K562 (cell line): ENCODE measurements around the gene MAPKAPK3. TPM values are rescaled to one million over a fixed set of nuclear protein-coding genes. Genes with fewer than 3 reads are reported as not detected.

Experiments used
- ARID2 ChIP-seq: fragments of 450-650 bp; IDR thresholded peaks from 2 replicates; pipeline ENCODE4 v1.6.1; 2017; ENCODE audit warnings: antibody characterized with exemption, mild to moderate bottlenecking
- HNRNPUL1 ChIP-seq: fragments of 200-400 bp; formaldehyde crosslinking; IDR thresholded peaks from 2 replicates; pipeline ENCODE4 v1.6.1; 2017; ENCODE audit warnings: low read length
- IFI16 ChIP-seq: fragments of 250-450 bp; sonication (Bioruptor Pico); IDR thresholded peaks from 2 replicates; pipeline ENCODE4 v2.1.2; 2022; ENCODE audit warnings: mild to moderate bottlenecking, inconsistent platforms
- L3MBTL2 ChIP-seq: fragments of 450-650 bp; IDR thresholded peaks from 2 replicates; pipeline ENCODE4 v1.6.1; 2016; ENCODE audit warnings: mild to moderate bottlenecking, moderate library complexity
- MAFG ChIP-seq: fragments of 450-650 bp; conservative IDR thresholded peaks from 2 replicates; pipeline ENCODE4 v1.6.1; 2016; ENCODE audit warnings: missing genetic modification characterization, missing compliant biosample characterization
- PYGO2 ChIP-seq: fragments of 450-650 bp; IDR thresholded peaks from 2 replicates; pipeline ENCODE4 v1.6.1; 2016; ENCODE audit warnings: mild to moderate bottlenecking, missing genetic modification characterization, moderate library complexity, missing compliant biosample characterization
- RBM34 ChIP-seq: fragments of 200-400 bp; formaldehyde crosslinking; IDR thresholded peaks from 2 replicates; pipeline ENCODE4 v1.6.1; 2018; ENCODE audit warnings: low read length, borderline replicate concordance; ENCODE audit not compliant: insufficient read depth
- RUNX1 ChIP-seq: sonication (generic); IDR thresholded peaks from 2 replicates; pipeline ENCODE4 v1.6.1; 2016; ENCODE audit warnings: antibody characterized with exemption, low read depth
- SAFB ChIP-seq: fragments of 200-400 bp; formaldehyde crosslinking; IDR thresholded peaks from 2 replicates; pipeline ENCODE4 v1.6.1; 2017; ENCODE audit warnings: low read depth, low read length, borderline replicate concordance
- TEAD1 ChIP-seq, 2 experiments: fragments of 450-650 bp in 1 of 2; sonication (generic) in 1 of 2; formaldehyde crosslinking; IDR thresholded peaks; 2 replicates each; pipeline versions ENCODE4 v1.4.0 to v1.8.0; 2020 to 2022; ENCODE audit warnings: mild to moderate bottlenecking in 2 of 2, missing genetic modification reagents in 1 of 2
- TSC22D4 ChIP-seq: fragments of 450-650 bp; IDR thresholded peaks from 2 replicates; pipeline ENCODE4 v1.6.1; 2016; ENCODE audit warnings: missing genetic modification characterization, missing biosample characterization, control low read depth
- ZFP36 ChIP-seq: fragments of 150-350 bp; IDR thresholded peaks from 2 replicates; pipeline ENCODE4 v1.6.1; 2018; ENCODE audit warnings: low read length, low read depth; ENCODE audit not compliant: partially characterized antibody
- polyA plus RNA-seq, 8 experiments: library from polyadenylated mRNA; depleted of rRNA in 4 of 8; stranded (reverse) in 5 of 8; unstranded in 3 of 8; fragments of >200 nt; fragmentation: Nextera tagmentation in 2 of 8; fragmentation: Illumina TruSeq in 1 of 8; extraction: Ambion mirVana in 2 of 8; extraction: Trizol in 1 of 8; gene quantifications; 2 replicates each; pipeline versions ENCODE4 v1.2.1 to v1.2.3, GENCODE V29; 2011 to 2014; ENCODE audit warnings: inconsistent platforms in 1 of 8, missing spikeins in 1 of 8
- total RNA-seq, 7 experiments: library from RNA; depleted of rRNA in 6 of 7; stranded (reverse); fragments of >200 nt in 6 of 7; fragmentation: Illumina TruSeq in 2 of 7; extraction: Trizol in 2 of 7; gene quantifications; 2 replicates each; pipeline versions ENCODE4 v1.2.1 to v1.2.3, GENCODE V29; 2011 to 2021; ENCODE audit warnings: low replicate concordance in 1 of 7
- TF ChIP-seq, protein P1 (sequence below), 2 experiments: fragments of 450-650 bp; formaldehyde crosslinking in 1 of 2; IDR thresholded peaks; 2 replicates each; pipeline versions ENCODE4 v1.4.0 to v1.6.1; 2014 to 2020; ENCODE audit warnings: mild to moderate bottlenecking in 2 of 2, borderline replicate concordance in 1 of 2, low read depth in 1 of 2
- TF ChIP-seq, protein P2 (sequence below): sonication (generic); formaldehyde crosslinking; IDR thresholded peaks from 2 replicates; pipeline ENCODE4 v1.8.0; 2022; ENCODE audit warnings: mild to moderate bottlenecking, missing genetic modification reagents
- TF ChIP-seq, protein P3 (sequence below): fragments of 450-650 bp; IDR thresholded peaks from 2 replicates; pipeline ENCODE4 v1.6.1; 2014; ENCODE audit warnings: low read depth, mild to moderate bottlenecking, moderate library complexity, borderline replicate concordance
- TF ChIP-seq, protein P4 (sequence below), 2 experiments: fragments of 450-650 bp; IDR thresholded peaks; 2 replicates each; pipeline ENCODE4 v1.6.1; 2016

The MAPKAPK3 gene
- total and polyA plus RNA-seq, 9 of the 15 experiments (the other 6 are each of a cell fraction or from before 2014, with no cell fraction given): 8.0 to 56.4 (median 41.2) TPM

DNA sequence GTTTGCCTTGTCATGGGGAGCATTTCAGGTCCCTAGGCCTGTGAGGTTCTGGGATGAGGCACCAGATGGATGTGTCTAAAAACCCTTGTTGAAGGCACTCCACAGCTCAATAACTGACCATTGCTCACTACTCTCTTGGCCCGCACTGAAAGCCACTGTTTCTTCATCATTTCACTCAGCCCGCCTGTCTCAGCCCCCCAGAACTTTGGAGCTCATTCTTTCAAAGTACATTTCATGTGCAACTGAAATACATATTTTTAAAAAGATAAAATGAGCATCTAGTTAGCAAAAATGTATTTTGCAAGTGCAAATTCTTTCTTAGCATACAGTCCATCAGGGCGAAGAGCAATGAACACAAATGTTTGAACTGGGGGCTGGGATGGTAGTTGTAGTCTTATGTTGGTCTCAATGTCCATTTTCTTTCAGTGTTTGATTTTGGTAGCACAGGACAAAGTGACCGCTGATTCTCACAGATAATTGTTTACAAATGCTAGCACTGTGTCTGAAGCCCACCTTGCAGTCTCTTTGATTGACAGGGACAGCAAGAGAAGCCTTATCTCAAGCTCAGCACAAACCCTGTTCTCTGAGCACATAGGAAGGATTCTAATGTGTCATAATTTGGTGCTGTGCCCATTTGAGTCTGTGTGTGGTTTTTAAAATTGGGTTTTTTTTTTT, 28.1 kb upstream of the MAPKAPK3 start (continued):
- TF ChIP-seq, protein P1, sequence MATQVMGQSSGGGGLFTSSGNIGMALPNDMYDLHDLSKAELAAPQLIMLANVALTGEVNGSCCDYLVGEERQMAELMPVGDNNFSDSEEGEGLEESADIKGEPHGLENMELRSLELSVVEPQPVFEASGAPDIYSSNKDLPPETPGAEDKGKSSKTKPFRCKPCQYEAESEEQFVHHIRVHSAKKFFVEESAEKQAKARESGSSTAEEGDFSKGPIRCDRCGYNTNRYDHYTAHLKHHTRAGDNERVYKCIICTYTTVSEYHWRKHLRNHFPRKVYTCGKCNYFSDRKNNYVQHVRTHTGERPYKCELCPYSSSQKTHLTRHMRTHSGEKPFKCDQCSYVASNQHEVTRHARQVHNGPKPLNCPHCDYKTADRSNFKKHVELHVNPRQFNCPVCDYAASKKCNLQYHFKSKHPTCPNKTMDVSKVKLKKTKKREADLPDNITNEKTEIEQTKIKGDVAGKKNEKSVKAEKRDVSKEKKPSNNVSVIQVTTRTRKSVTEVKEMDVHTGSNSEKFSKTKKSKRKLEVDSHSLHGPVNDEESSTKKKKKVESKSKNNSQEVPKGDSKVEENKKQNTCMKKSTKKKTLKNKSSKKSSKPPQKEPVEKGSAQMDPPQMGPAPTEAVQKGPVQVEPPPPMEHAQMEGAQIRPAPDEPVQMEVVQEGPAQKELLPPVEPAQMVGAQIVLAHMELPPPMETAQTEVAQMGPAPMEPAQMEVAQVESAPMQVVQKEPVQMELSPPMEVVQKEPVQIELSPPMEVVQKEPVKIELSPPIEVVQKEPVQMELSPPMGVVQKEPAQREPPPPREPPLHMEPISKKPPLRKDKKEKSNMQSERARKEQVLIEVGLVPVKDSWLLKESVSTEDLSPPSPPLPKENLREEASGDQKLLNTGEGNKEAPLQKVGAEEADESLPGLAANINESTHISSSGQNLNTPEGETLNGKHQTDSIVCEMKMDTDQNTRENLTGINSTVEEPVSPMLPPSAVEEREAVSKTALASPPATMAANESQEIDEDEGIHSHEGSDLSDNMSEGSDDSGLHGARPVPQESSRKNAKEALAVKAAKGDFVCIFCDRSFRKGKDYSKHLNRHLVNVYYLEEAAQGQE (IDR thresholded peaks at IDR 0.05; ENCODE audit: borderline replicate concordance): no peak
- TF ChIP-seq, protein P1 (CRISPR knock-in tag; IDR thresholded peaks at IDR 0.05; ENCODE audit: low read depth): no peak
- TF ChIP-seq HNRNPUL1 (no peak), TSC22D4 (no peak), ZFP36 (peak; percentile 53), TEAD1 (CRISPR knock-in tag; IDR thresholded peaks at IDR 0.05) (no peak), PYGO2 (tag) (no peak), L3MBTL2 (no peak), SAFB (no peak), RBM34 (no peak), ARID2 (no peak), RUNX1 (no peak), MAFG (tag) (peak; percentile 31; the same call in 1 of the 2 replicates), IFI16 (CRISPR knock-in tag) (no peak)
- TF ChIP-seq, protein P2, sequence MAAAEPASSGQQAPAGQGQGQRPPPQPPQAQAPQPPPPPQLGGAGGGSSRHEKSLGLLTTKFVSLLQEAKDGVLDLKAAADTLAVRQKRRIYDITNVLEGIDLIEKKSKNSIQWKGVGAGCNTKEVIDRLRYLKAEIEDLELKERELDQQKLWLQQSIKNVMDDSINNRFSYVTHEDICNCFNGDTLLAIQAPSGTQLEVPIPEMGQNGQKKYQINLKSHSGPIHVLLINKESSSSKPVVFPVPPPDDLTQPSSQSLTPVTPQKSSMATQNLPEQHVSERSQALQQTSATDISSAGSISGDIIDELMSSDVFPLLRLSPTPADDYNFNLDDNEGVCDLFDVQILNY: no peak
- TF ChIP-seq, protein P3, sequence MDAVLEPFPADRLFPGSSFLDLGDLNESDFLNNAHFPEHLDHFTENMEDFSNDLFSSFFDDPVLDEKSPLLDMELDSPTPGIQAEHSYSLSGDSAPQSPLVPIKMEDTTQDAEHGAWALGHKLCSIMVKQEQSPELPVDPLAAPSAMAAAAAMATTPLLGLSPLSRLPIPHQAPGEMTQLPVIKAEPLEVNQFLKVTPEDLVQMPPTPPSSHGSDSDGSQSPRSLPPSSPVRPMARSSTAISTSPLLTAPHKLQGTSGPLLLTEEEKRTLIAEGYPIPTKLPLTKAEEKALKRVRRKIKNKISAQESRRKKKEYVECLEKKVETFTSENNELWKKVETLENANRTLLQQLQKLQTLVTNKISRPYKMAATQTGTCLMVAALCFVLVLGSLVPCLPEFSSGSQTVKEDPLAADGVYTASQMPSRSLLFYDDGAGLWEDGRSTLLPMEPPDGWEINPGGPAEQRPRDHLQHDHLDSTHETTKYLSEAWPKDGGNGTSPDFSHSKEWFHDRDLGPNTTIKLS: no peak
- TF ChIP-seq, protein P4, sequence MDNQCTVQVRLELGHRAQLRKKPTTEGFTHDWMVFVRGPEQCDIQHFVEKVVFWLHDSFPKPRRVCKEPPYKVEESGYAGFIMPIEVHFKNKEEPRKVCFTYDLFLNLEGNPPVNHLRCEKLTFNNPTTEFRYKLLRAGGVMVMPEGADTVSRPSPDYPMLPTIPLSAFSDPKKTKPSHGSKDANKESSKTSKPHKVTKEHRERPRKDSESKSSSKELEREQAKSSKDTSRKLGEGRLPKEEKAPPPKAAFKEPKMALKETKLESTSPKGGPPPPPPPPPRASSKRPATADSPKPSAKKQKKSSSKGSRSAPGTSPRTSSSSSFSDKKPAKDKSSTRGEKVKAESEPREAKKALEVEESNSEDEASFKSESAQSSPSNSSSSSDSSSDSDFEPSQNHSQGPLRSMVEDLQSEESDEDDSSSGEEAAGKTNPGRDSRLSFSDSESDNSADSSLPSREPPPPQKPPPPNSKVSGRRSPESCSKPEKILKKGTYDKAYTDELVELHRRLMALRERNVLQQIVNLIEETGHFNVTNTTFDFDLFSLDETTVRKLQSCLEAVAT (IDR thresholded peaks at IDR 0.05): no peak
